Nephron progenitor cell (in vitro differentiated cells): Measurements from ENCODE around the gene TIGD3.

Source experiments
- DNase-seq: peaks from one replicate; pipeline ENCODE4 v3.0.0; 2021
- H3K27ac Mint-ChIP-seq: 2 replicates; pipeline ENCODE4 v1.8.0; 2021; ENCODE audit warnings: mild to moderate bottlenecking, moderate library complexity, mixed read lengths
- H3K27me3 Mint-ChIP-seq: 2 replicates; pipeline ENCODE4 v1.8.0; 2021; ENCODE audit warnings: mild to moderate bottlenecking, low read depth, mixed read lengths; ENCODE audit not compliant: poor library complexity
- H3K36me3 Mint-ChIP-seq: 2 replicates; pipeline ENCODE4 v1.8.0; 2021; ENCODE audit warnings: low read depth, mixed read lengths
- H3K4me1 Mint-ChIP-seq: 2 replicates; pipeline ENCODE4 v1.8.0; 2021; ENCODE audit warnings: mixed read lengths
- H3K4me3 Mint-ChIP-seq: 2 replicates; pipeline ENCODE4 v1.8.0; 2021; ENCODE audit warnings: mild to moderate bottlenecking, moderate library complexity, mixed read lengths
- H3K9me3 Mint-ChIP-seq: 2 replicates; pipeline ENCODE4 v1.8.0; 2021; ENCODE audit warnings: mild to moderate bottlenecking, moderate library complexity, mixed read lengths
- TF ChIP-seq, protein P1 (sequence below): fragments of 200-600 bp; sonication (generic); IDR thresholded peaks from 2 replicates; pipeline ENCODE4 v1.5.0; 2021; ENCODE audit warnings: antibody characterized with exemption

TIGD3 gene

DNA sequence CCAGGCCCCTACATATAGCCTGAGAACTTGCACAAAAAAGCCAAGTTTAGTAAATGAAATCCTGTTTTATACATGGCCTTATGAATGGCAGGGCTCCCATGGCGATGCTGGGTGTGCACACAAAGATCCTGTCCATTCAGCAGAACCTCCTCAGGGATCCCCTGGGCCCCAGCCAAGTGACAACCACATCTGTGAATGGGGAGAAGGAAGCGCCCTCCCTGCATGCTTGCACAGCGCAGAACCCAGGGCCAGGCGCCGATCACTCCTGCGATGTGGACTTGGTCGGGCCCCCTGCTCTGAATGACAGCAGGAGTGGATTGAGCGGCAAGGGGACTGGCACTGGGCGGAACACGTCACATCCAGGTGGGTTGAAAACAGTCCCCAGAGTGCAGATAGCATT, 44.3 kb upstream of the TIGD3 start:
- Mint-ChIP-seq H3K9me3 (no peaks in the 10 kb centered on the region), H3K4me1 (peaks cover 34% of the 10 kb centered on the region), H3K27ac (no peak overlapping the region), H3K36me3 (no peaks in the 10 kb centered on the region), H3K27me3 (peaks cover 21% of the 10 kb centered on the region), H3K4me3 (no peak overlapping the region)
- TF ChIP-seq, protein P1, sequence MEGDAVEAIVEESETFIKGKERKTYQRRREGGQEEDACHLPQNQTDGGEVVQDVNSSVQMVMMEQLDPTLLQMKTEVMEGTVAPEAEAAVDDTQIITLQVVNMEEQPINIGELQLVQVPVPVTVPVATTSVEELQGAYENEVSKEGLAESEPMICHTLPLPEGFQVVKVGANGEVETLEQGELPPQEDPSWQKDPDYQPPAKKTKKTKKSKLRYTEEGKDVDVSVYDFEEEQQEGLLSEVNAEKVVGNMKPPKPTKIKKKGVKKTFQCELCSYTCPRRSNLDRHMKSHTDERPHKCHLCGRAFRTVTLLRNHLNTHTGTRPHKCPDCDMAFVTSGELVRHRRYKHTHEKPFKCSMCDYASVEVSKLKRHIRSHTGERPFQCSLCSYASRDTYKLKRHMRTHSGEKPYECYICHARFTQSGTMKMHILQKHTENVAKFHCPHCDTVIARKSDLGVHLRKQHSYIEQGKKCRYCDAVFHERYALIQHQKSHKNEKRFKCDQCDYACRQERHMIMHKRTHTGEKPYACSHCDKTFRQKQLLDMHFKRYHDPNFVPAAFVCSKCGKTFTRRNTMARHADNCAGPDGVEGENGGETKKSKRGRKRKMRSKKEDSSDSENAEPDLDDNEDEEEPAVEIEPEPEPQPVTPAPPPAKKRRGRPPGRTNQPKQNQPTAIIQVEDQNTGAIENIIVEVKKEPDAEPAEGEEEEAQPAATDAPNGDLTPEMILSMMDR, result no peak
- no peak for DNase-seq

DNA sequence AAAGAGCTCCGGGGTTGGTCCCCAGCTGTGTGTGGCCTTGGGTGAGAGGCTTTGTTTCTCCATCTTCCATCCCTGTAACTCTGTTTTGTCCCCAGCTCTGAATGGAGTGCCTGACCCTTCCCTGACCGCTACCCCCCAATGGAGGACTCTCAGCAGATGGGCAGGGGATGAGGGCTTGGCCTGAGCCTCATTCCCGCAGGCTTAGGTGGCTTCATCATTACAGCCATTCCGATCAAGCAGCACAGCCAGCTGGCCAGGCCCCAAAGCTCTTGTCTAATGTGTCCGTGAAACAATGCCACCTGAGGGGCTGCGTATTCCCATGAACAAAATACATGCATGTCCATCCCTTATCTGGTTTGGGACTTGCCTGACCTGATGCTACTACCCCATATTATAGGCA, 43.8 kb upstream of the TIGD3 start:
- no peaks in the 10 kb centered on the region for H3K9me3 Mint-ChIP-seq
- no peak for DNase-seq
- TF ChIP-seq, protein P1, result no peak
- H3K27me3 Mint-ChIP-seq, result peaks cover 21% of the 10 kb centered on the region
- H3K36me3 Mint-ChIP-seq, result no peaks in the 10 kb centered on the region
- H3K4me1 Mint-ChIP-seq, result peaks cover 37% of the 10 kb centered on the region
- H3K4me3 Mint-ChIP-seq, result no peak overlapping the region
- peak overlapping the region; percentile 85 for H3K27ac Mint-ChIP-seq

DNA sequence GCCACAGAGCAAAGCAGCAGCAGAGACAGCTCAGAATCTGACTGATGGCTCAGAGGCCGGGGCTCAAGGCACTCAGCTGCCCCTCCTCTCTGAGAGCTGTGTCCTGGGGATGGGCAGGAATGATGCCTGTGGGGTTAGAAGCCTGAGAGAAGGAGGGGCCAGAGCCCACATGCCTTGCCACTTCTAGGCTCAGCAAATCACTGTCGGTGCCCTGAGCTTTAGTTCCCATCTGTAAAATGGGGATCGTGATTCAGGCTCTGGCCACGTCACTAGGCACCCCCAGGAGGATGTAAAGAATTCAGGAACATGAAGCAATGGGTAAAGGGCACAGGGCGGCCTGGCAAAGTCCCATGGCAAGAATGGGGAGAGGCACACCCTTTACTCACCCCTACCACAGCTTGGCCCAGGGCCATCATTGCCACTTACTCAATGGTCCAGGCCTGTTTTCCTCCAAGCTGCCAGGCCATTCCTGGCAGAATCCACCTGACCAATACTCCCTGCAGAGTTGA, 43.3 kb upstream of the TIGD3 start:
- TF ChIP-seq, protein P1, result no peak
- Mint-ChIP-seq H3K9me3 (no peaks in the 10 kb centered on the region), H3K36me3 (no peaks in the 10 kb centered on the region), H3K4me3 (no peak overlapping the region), H3K27ac (peak overlapping the region; percentile 85), H3K4me1 (peaks cover 42% of the 10 kb centered on the region), H3K27me3 (peaks cover 23% of the 10 kb centered on the region)
- DNase-seq, result no peak

DNA sequence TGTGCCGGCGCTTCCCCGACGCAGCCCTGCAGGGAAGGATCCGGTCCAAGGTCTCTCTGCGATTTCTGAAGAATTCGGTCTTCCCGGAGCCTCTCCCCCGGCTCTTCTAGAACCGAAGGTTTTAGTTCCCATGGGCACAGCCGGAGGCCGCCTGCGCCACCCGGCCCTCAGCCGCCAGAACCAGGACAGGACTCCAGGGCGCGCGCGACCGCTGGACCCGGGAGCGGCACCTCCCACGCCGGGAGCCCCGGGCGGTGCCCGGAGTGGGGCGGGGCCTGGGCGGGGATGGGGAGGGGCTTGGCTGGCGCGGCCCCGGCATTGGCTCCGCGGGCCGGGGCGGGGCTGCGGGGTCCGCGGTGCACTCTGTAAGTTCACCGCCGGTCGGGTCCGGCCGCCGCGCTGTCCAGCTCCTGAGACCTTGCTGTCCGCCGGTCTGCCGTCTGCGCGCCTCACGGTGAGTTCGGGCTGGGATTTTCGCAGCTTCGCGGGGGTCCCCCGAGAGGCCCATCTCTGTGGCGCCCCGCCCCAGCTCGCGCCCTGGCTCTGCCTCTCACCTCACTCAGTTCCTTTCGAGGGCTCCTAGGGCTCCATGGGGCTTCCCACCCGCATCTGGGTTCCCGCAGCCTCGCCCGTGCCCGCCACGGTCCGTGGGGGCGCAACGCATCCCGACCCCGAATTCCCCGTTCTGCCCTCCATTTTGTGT, 39.9 kb upstream of the TIGD3 start, which contains the start of gene CDC42EP2:
CDC42EP2 (plus strand) TSS at position 366 of the 703 bp plus-strand sequence. CDS start 6,033 bp downstream, outside the sequence.
- no peaks in the 10 kb centered on the region for H3K36me3 Mint-ChIP-seq
- H3K27me3 Mint-ChIP-seq, result peaks cover 26% of the 10 kb centered on the region
- no peaks in the 10 kb centered on the region for H3K9me3 Mint-ChIP-seq
- TF ChIP-seq, protein P1, result no peak
- H3K4me1 Mint-ChIP-seq, result peaks cover 57% of the 10 kb centered on the region
- no peak within 1 kb of the TSS for H3K27ac Mint-ChIP-seq
- peak within 1 kb of the TSS; percentile 78 for H3K4me3 Mint-ChIP-seq
- DNase-seq, result peak; percentile 93

DNA sequence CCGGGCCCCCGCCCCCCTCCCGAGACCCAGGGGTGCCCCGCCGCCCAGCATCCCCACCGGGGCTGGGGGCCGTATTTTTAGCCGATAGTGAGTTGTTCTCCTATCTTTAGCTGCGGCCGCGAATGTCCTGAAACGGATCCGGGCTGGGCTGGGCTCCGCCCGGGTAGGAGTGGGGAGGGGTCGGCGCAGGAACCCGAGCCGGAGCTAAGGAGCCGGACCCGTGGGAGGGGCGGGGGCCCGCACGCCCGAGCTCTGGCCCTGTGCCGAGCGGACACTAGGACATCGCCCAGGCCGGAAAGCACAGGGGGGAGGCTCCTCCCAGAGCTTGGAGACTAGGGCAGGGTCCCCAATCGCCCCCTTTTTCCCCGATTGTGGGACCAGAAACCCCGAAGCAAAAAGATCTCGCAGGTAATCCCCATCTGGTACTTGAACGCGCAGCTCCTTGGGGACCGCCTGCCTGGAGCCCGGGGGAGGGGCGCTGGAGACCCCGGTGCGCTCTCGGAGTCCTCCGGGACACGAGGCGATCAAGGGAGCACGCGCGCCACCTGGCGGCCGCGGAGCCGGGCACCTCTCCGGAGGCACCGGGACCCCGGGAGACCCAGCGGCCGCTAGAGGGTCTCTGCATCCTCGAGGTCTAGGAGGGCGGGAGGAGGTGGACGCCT, 39.2 kb upstream of the TIGD3 start:
- TF ChIP-seq, protein P1, result peak; percentile 98
- H3K36me3 Mint-ChIP-seq, result no peaks in the 10 kb centered on the region
- DNase-seq, result peak; percentile 98
- H3K4me1 Mint-ChIP-seq, result peaks cover 54% of the 10 kb centered on the region
- peak overlapping the region; percentile 78 for H3K4me3 Mint-ChIP-seq
- peaks cover 26% of the 10 kb centered on the region for H3K27me3 Mint-ChIP-seq
- H3K9me3 Mint-ChIP-seq, result no peaks in the 10 kb centered on the region
- H3K27ac Mint-ChIP-seq, result no peak overlapping the region
